ENCODE results near the gene PLEKHH2.
"Not testable (repeated sequence)": the region's sequence is repeated elsewhere in the genome, so short reads cannot be mapped to it uniquely, and the experiment has no call there.

The PLEKHH2 gene

DNA sequence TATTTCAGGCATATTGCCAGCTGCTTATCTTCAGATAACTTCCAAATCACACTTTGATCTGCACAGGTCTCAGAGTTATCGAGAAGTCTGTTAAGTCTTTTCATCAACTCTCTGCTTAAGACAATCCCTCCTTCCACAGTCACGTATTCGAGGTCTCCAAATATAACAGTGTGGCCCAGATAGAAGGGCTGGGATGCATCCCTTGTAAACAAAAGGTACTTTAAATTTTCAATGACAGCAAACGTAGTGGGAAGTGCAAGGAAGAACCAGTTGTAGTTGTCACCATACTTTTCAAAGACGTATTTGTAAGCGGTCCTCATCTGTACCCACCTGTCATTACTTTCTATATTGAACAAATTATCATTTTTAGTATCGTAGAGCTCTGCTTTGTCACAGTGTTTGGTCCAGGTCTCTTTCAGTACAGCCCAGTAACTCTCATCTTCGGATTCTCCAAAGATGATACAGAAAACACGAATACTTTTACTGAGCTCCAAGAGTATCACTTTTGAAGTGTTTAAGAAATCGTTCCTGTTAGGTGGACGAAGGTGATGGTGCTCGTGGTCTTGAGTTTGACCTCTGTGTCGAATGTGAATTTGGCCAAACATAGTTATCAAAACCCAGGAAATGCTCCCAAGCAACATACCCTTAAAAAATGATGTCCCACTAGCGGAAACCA lies 38.7 kb downstream of the PLEKHH2 start:
- DNase-seq (ENCODE audit: extremely low spot score): no peak
- CTCF ChIA-PET: interaction anchor here (1.6 kb wide), 1 partner anchor 12 kb away, joined by 4 read pairs; no protein-coding TSS in a partner anchor
- POLR2A ChIA-PET: no interaction called here
- TF ChIP-seq, protein P1, sequence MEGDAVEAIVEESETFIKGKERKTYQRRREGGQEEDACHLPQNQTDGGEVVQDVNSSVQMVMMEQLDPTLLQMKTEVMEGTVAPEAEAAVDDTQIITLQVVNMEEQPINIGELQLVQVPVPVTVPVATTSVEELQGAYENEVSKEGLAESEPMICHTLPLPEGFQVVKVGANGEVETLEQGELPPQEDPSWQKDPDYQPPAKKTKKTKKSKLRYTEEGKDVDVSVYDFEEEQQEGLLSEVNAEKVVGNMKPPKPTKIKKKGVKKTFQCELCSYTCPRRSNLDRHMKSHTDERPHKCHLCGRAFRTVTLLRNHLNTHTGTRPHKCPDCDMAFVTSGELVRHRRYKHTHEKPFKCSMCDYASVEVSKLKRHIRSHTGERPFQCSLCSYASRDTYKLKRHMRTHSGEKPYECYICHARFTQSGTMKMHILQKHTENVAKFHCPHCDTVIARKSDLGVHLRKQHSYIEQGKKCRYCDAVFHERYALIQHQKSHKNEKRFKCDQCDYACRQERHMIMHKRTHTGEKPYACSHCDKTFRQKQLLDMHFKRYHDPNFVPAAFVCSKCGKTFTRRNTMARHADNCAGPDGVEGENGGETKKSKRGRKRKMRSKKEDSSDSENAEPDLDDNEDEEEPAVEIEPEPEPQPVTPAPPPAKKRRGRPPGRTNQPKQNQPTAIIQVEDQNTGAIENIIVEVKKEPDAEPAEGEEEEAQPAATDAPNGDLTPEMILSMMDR (IDR thresholded peaks at IDR 0.05; ENCODE audit: control extremely low read depth, extremely low read depth, low read depth, missing control alignments): no peak

DNA sequence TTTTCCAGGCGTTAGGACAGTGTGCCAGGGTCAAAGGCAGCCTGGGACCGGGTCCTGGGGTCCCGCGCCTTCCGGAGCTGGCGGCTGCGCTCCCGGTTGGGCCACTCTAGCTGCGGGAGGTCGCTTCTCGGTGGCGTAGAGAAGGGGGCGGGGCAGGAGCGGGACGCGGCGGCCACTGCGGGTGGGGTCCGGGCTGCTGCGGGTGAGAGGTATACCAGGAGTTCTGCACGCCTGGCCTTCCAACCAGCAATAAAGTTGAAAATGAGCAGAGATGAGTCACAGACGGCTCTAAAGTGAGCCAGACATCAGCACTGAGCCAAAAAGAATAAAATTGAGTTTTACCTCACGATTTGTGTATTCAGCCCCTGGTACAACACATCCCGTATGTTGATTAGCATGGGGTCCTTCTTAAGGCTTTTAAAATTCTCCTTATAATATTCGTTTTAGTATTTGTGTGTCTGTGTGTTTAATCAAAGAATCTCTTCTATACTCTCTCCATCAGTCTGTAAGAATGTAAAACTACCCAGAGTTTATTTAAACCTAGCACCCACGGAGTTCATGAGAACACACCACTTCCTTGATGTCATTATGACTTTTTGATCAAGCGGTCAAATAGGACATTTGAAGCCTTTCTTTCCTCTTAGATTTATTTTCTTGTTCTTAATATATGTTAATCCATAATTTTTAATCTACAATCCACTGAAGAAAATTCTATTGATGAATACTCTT lies 39.4 kb downstream of the PLEKHH2 start, which contains the start of gene C1GALT1C1L:
Gene C1GALT1C1L (minus strand): TSS at position 108 of the 729 bp plus-strand sequence. CDS start 107 bp downstream, at position 1.
- ChIA-PET CTCF (interaction anchor here (1.6 kb wide), 1 partner anchor 12 kb away, joined by 4 read pairs; no protein-coding TSS in a partner anchor), POLR2A (no interaction called here)
- TF ChIP-seq, protein P1 (IDR thresholded peaks at IDR 0.05; ENCODE audit: control extremely low read depth, extremely low read depth, low read depth, missing control alignments): no peak
- DNase-seq (ENCODE audit: extremely low spot score): no peak

DNA sequence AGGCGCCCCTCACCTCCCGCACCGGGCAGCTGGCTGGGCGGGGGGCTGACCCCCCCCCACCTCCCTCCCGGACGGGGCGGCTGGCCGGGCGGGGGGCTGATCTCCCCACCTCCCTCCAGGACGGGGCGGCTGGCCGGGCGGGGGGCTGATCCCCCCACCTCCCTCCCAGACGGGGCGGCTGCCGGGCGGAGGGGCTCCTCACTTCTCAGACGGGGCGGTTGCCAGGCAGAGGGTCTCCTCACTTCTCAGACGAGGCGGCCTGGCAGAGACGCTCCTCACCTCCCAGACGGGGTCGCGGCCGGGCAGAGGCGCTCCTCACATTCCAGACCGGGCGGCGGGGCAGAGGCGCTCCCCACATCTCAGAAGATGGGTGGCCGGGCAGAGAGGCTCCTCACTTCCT lies 40.7 kb downstream of the PLEKHH2 start:
- POLR2A ChIA-PET; CTCF ChIA-PET; DNase-seq (ENCODE audit: extremely low spot score): not testable (repeated sequence)

DNA sequence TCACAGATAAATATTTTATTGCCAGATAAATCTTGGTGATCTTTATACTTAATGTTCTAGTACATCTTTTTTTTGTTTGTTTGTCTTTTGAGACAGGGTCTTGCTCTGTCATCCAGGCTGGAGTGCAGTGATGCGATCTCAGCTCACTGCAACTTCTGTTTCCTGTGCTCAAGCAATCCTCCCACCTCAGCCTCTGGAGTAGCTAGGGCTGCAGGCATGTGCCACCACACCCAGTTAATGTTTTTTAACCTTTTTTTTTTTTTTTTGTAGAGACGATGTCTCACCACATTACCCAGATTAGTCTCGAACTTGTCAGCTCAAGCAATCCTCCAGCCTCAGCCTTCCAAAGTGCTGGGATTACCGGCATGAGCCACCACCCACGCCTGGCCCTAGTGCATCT lies 48.3 kb downstream of the PLEKHH2 start:
- TF ChIP-seq, protein P1 (IDR thresholded peaks at IDR 0.05; ENCODE audit: control extremely low read depth, extremely low read depth, low read depth, missing control alignments): no peak
- DNase-seq (ENCODE audit: extremely low spot score): no peak
- CTCF ChIA-PET: interaction anchor here (1.1 kb wide), 1 partner anchor 9 kb away, joined by 3 read pairs; no protein-coding TSS in a partner anchor
- POLR2A ChIA-PET: no interaction called here

DNA sequence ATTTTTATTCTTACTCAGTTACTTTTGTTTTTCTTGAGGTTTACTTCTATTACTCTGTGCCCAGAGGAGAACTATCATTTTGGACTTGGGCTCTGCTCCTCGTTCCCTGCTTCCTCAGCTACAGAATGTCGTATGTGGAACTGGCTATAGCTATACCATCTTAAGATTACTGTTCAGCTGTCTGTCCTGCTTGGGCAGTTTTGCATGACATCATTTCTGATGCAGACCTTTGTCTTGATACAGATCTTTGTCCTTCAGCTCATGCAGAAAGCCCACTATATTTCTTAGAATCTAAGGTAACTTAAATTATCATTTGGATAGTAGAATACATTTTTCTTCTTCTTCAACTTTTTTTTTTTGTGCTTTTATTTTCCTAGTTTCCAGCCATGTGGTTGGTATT lies 52.9 kb downstream of the PLEKHH2 start:
- ChIA-PET CTCF (interaction anchor here (1.5 kb wide), 1 partner anchor 9 kb away, joined by 6 read pairs; no protein-coding TSS in a partner anchor), POLR2A (no interaction called here)
- TF ChIP-seq, protein P1 (IDR thresholded peaks at IDR 0.05; ENCODE audit: control extremely low read depth, extremely low read depth, low read depth, missing control alignments): no peak
- DNase-seq (ENCODE audit: extremely low spot score): no peak

DNA sequence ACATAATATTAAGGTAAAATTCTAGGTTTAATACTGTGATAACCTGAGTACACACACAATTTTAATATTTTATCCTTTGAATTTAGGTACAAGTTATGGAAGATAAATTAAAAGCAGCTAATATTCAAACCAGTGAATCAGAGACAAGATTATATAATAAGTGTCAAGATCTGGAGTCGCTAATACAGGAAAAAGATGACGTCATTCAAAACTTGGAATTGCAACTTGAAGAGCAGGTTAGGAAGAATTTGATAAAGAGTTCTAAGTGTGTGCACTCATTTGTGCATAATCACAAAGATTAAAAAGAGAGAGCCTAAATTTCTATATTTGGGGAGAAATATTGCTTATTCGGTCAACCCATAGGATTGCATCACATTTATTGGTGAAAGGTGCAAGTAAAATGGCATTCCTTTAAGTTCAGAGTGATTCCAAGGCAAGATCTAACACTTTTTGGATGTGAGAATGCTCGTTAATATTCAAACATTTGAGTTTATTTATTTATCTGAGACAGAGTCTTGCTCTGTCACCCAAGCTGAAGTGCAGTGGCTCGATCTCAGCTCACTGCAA lies 55.5 kb downstream of the PLEKHH2 start:
- DNase-seq (ENCODE audit: extremely low spot score): no peak
- ChIA-PET CTCF (interaction anchor here (1.0 kb wide), 1 partner anchor 15 kb away, joined by 4 read pairs; no protein-coding TSS in a partner anchor), POLR2A (no interaction called here)
- TF ChIP-seq, protein P1 (IDR thresholded peaks at IDR 0.05; ENCODE audit: control extremely low read depth, extremely low read depth, low read depth, missing control alignments): no peak

DNA sequence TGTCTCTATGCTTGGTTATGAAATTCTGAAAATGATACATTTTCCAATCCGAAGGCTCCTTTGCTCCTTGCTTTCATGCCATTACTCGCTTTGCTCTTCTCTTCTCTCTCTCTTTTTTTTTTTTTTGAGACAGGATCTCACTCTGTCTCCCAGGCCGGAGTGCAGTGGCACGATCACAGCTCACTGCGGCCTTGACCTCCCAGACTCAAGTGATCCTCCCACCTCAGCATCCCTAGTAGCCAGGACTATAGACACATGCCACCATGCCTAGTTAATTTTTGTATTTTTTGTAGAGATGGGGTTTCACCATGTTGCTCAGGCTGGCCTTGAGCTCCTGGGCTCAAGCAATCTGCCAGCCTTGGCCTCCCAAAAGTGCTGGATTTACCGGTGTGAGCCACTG lies 61.1 kb downstream of the PLEKHH2 start:
- POLR2A ChIA-PET; DNase-seq (ENCODE audit: extremely low spot score): not testable (repeated sequence)
- CTCF ChIA-PET: interaction anchor here (2.6 kb wide), 1 partner anchor 8 kb away, joined by 6 read pairs; no protein-coding TSS in a partner anchor

All from GM10248 (cell line).